ENCODE measurements around the gene TRUB1.

- no peak for TF ChIP-seq POLR2A (IDR thresholded peaks at IDR 0.05; ENCODE audit: low read length)
- no peak for TF ChIP-seq GATA1 (IDR thresholded peaks at IDR 0.05; ENCODE audit: low read depth, low read length)
Observed at GRCh38 chr10:114922003-114922402, 16.0 kb upstream of the TRUB1 start.
